Activated CD8-positive, alpha-beta T cell treated with anti-CD3 and anti-CD28 coated beads for 36 hours (primary cell): ENCODE measurements around the gene SOBP. TPM values are rescaled to one million over a fixed set of nuclear protein-coding genes. Genes with fewer than 3 reads are reported as not detected.

Experiments used
- ATAC-seq: fragments of 200-7000 bp; cut with Tn5 transposase; one replicate; pipeline ENCODE4 v1.10.0; 2021; ENCODE audit warnings: mild to moderate bottlenecking, moderate library complexity
- CTCF ChIA-PET: fragments of 350-600 bp; sonication (Branson Sonifier 250); formaldehyde crosslinking; loops from one replicate; lab custom pipeline; 2021; ENCODE audit warnings: antibody characterized with exemption; lab: Charles Lee
- POLR2A ChIA-PET: fragments of 350-600 bp; sonication (Branson Sonifier 250); formaldehyde crosslinking; loops from one replicate; lab custom pipeline; 2021; ENCODE audit warnings: antibody characterized with exemption; lab: Charles Lee
- DNase-seq: peaks from one replicate; pipeline ENCODE4 v3.0.0-alpha.2; 2020
- H3K27ac Mint-ChIP-seq: one replicate; pipeline ENCODE4 v1.8.0; 2021; ENCODE audit warnings: mild to moderate bottlenecking, mixed read lengths
- H3K27me3 Mint-ChIP-seq: one replicate; pipeline ENCODE4 v1.8.0; 2021; ENCODE audit warnings: mixed read lengths
- H3K36me3 Mint-ChIP-seq: one replicate; pipeline ENCODE4 v1.8.0; 2021; ENCODE audit warnings: low read depth, mixed read lengths
- H3K4me1 Mint-ChIP-seq: one replicate; pipeline ENCODE4 v1.8.0; 2021; ENCODE audit warnings: low read depth, mixed read lengths
- H3K4me3 Mint-ChIP-seq: one replicate; pipeline ENCODE4 v1.8.0; 2021; ENCODE audit warnings: mild to moderate bottlenecking, moderate library complexity, mixed read lengths
- H3K9me3 Mint-ChIP-seq: one replicate; pipeline ENCODE4 v1.8.0; 2021; ENCODE audit warnings: mixed read lengths
- intact Hi-C: fragments of 100-400 bp; cut with micrococcal nuclease; formaldehyde crosslinking; loops from one replicate; pipeline ENCODE4 v1.10.0; 2022
- total RNA-seq, 2 experiments: library from RNA; stranded (reverse); gene quantifications; one replicate each; pipeline ENCODE4 v1.2.3, GENCODE V29; 2021
- TF ChIP-seq, protein P1 (sequence below): fragments of 200-600 bp; IDR thresholded peaks from one replicate; pipeline ENCODE4 v1.8.0; 2022; ENCODE audit warnings: antibody characterized with exemption, mild to moderate bottlenecking

The SOBP gene
- total RNA-seq, 2 experiments from 2014 or later = 0.77 to 1.1 TPM

DNA sequence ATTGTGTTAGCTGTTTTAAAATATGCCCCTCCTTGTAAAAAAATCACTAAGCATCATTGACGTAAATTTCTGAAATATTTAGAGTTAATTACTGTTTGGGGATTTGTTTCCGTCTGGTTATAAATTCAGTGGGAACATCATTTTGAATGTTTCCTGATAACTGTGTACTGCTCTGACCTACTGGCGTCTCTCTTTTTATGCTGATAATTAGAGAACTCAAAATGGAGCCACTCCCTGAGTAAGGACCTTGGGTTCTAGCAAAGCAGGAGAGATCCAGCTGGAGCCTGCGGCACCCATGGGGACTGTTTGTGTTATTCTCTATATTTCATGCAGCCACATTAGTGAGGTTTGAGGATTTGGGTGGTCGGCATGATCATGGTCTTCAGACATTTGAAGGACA is 124.9 kb downstream of the SOBP start:
- DNase-seq (no peak), ATAC-seq (no peak)
- no peak overlapping the region for H3K27ac Mint-ChIP-seq
- H3K36me3 Mint-ChIP-seq = no peaks in the 10 kb centered on the region
- no peaks in the 10 kb centered on the region for H3K27me3 Mint-ChIP-seq
- intact Hi-C loops = no loop called here
- CTCF ChIA-PET = interaction anchor here (1.4 kb wide), 1 partner anchor 19 kb away, joined by 3 read pairs; no protein-coding TSS in a partner anchor
- POLR2A ChIA-PET = no interaction called here
- TF ChIP-seq, protein P1, sequence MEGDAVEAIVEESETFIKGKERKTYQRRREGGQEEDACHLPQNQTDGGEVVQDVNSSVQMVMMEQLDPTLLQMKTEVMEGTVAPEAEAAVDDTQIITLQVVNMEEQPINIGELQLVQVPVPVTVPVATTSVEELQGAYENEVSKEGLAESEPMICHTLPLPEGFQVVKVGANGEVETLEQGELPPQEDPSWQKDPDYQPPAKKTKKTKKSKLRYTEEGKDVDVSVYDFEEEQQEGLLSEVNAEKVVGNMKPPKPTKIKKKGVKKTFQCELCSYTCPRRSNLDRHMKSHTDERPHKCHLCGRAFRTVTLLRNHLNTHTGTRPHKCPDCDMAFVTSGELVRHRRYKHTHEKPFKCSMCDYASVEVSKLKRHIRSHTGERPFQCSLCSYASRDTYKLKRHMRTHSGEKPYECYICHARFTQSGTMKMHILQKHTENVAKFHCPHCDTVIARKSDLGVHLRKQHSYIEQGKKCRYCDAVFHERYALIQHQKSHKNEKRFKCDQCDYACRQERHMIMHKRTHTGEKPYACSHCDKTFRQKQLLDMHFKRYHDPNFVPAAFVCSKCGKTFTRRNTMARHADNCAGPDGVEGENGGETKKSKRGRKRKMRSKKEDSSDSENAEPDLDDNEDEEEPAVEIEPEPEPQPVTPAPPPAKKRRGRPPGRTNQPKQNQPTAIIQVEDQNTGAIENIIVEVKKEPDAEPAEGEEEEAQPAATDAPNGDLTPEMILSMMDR = no peak
- no peak overlapping the region for H3K4me3 Mint-ChIP-seq
- H3K9me3 Mint-ChIP-seq = no peaks in the 10 kb centered on the region
- H3K4me1 Mint-ChIP-seq = peaks cover 17% of the 10 kb centered on the region

DNA sequence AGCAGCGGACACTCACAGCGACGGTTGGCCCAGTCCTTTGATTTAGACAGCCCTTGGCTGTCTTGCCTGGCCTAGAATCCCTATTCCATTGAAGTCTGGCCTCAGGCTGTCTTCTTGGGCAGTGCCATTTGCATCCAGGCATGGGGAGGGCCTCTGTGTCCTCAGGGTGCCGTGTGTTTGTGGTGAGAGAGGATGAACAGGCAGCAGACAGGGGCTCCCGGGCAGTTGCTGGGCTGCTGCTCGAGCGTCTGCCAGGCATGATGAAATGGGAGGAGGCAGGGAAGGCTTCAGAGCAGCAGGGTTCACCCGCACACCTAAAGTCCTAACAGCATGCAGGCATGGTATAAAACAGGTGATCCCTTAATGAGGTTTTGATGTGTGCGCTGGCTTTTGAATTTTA is 126.9 kb downstream of the SOBP start:
- ATAC-seq (no peak), DNase-seq (no peak)
- H3K9me3 Mint-ChIP-seq = no peaks in the 10 kb centered on the region
- H3K4me3 Mint-ChIP-seq = no peak overlapping the region
- CTCF ChIA-PET = interaction anchor here (1.3 kb wide), 1 partner anchor 9 kb away, joined by 3 read pairs; no protein-coding TSS in a partner anchor
- H3K36me3 Mint-ChIP-seq = no peaks in the 10 kb centered on the region
- H3K27ac Mint-ChIP-seq = no peak overlapping the region
- H3K4me1 Mint-ChIP-seq = peaks cover 34% of the 10 kb centered on the region
- TF ChIP-seq, protein P1 = no peak
- H3K27me3 Mint-ChIP-seq = no peaks in the 10 kb centered on the region
- POLR2A ChIA-PET = no interaction called here
- intact Hi-C loops = no loop called here

DNA sequence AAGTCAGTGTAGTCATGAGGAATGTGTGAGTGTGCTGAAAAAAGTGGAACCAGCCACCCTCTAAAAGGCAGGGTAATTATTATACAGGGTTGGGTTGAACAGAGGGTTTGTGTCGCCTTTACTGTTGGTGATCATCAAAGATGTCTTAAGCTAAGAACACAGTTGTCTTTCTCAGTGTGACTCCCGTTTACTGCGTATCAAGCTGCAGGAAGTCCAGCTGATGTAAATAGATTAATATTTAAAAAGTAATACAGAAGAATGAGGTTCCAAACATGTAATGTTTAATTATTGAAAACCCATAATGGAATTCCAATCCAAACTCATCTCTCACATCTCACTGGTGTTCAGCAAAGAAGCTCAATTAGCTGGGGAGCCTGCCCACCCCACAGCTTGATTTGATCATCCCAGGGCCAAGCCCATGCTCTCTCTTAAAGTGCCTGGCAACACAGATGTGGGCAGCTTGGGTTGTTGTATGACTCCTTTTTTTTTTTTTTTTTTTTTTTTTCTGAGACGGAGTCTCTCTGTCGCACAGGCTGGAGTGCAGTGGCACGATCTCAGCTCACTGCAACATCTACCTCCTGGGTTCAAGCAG is 127.5 kb downstream of the SOBP start:
- ChIA-PET CTCF (no interaction called here), POLR2A (no interaction called here)
- Mint-ChIP-seq H3K27me3 (no peaks in the 10 kb centered on the region), H3K27ac (no peak overlapping the region), H3K4me3 (no peak overlapping the region), H3K4me1 (peaks cover 34% of the 10 kb centered on the region), H3K9me3 (no peaks in the 10 kb centered on the region), H3K36me3 (no peaks in the 10 kb centered on the region)
- intact Hi-C loops = no loop called here
- TF ChIP-seq, protein P1 = no peak
- DNase-seq (no peak), ATAC-seq (no peak)

DNA sequence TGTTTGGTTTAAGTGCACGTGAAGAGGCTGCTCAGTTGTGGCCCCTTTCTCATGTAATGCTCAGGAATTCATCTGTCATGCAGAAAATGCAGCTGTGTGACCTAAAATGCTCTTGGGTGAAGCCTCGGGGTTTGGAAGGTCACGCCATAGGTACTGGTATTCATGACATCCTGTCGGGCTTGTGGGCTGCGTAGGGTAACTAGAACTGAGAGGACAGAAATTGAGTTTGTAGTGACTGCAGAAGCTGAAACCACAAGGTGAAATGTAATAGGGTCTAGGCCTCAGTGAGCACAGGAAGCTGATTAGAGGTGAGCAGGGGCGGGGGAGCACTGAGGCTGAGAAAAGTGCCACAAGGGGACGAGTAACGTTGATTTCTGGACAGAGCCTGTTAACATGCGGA is 128.8 kb downstream of the SOBP start:
- ChIA-PET CTCF (interaction anchor here (0.9 to 1.8 kb wide), 6 partner anchors 12 to 301 kb away, joined by 3 to 6 read pairs (median 4); partner anchors contain the start of gene PDSS2), POLR2A (interaction anchor here (0.7 to 1.1 kb wide), 4 partner anchors 13 to 195 kb away, joined by 3 read pairs; no protein-coding TSS in a partner anchor)
- H3K36me3 Mint-ChIP-seq = no peaks in the 10 kb centered on the region
- H3K27me3 Mint-ChIP-seq = no peaks in the 10 kb centered on the region
- DNase-seq (peak; percentile 90), ATAC-seq (peak; percentile 98)
- H3K9me3 Mint-ChIP-seq = no peaks in the 10 kb centered on the region
- intact Hi-C loops = no loop called here
- H3K4me3 Mint-ChIP-seq = no peak overlapping the region
- peak overlapping the region; percentile 87 for H3K27ac Mint-ChIP-seq
- TF ChIP-seq, protein P1 = no peak
- peaks cover 34% of the 10 kb centered on the region for H3K4me1 Mint-ChIP-seq

DNA sequence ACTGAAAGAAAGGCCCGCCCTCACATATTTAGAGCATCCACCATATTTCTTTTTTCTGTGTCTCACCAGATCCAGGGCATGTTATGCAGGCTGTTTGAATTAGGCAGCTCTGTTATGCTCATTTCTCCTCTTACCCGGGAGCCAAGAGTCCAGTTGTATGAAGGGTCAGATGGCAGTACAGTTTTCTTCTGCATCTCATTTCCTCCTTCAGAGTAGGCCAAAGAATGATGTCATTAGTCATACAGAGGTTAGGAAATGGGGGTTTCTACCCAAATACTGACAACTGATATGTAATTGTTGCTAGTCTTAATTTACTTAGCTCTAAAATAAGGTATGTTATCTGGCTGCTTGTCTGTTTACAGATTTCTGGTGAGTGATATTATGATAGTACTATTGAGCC is 130.8 kb downstream of the SOBP start:
- no peaks in the 10 kb centered on the region for H3K9me3 Mint-ChIP-seq
- H3K4me3 Mint-ChIP-seq = no peak overlapping the region
- no peaks in the 10 kb centered on the region for H3K27me3 Mint-ChIP-seq
- TF ChIP-seq, protein P1 = no peak
- CTCF ChIA-PET = interaction anchor here (0.7 to 1.3 kb wide), 3 partner anchors 11 to 54 kb away, joined by 3 to 4 read pairs (median 3); no protein-coding TSS in a partner anchor
- DNase-seq (no peak), ATAC-seq (no peak)
- H3K27ac Mint-ChIP-seq = peak overlapping the region; percentile 39
- POLR2A ChIA-PET = interaction anchor here (0.5 kb wide), 1 partner anchor 586 kb away, joined by 4 read pairs; no protein-coding TSS in a partner anchor
- intact Hi-C loops = no loop called here
- peaks cover 34% of the 10 kb centered on the region for H3K4me1 Mint-ChIP-seq
- H3K36me3 Mint-ChIP-seq = no peaks in the 10 kb centered on the region
